Measurements from ENCODE around the gene KEL.

KEL gene

GRCh38 chr7:142927085-142927745 lies 34.9 kb downstream of the KEL start:
- DNase-seq (ENCODE audit: low spot score) = peak; percentile 24

- DNase-seq (ENCODE audit: low spot score) = no peak
These were observed 36.8 kb downstream of the KEL start for GRCh38 chr7:142925413-142925812.

- DNase-seq (ENCODE audit: low spot score) = no peak
These were observed 38.8 kb downstream of the KEL start for GRCh38 chr7:142923391-142923790.

GRCh38 chr7:142919656-142920055 lies 42.5 kb downstream of the KEL start:
- DNase-seq (ENCODE audit: low spot score) = no peak

- DNase-seq (ENCODE audit: low spot score) = no peak
These were observed 43.3 kb downstream of the KEL start for GRCh38 chr7:142918901-142919300.

- DNase-seq (ENCODE audit: low spot score) = no peak
These were observed 44.7 kb downstream of the KEL start for GRCh38 chr7:142917447-142917846.

- DNase-seq (ENCODE audit: low spot score) = no peak
These were observed 45.7 kb downstream of the KEL start for GRCh38 chr7:142916508-142916907.

GRCh38 chr7:142915315-142915714 lies 46.8 kb downstream of the KEL start:
- no peak for DNase-seq (ENCODE audit: low spot score)

GRCh38 chr7:142914121-142914520 lies 48.0 kb downstream of the KEL start:
- DNase-seq (ENCODE audit: low spot score) = no peak

- no peak for DNase-seq (ENCODE audit: low spot score)
These were observed 48.6 kb downstream of the KEL start for GRCh38 chr7:142913566-142913965.

- DNase-seq (ENCODE audit: low spot score) = no peak
These were observed 49.1 kb downstream of the KEL start for GRCh38 chr7:142913051-142913450.

- DNase-seq (ENCODE audit: low spot score) = no peak
These were observed 51.7 kb downstream of the KEL start for GRCh38 chr7:142910481-142910880.

GRCh38 chr7:142910031-142910433 lies 52.1 kb downstream of the KEL start:
- DNase-seq (ENCODE audit: low spot score) = no peak

- DNase-seq (ENCODE audit: low spot score) = peak; percentile 23
These were observed 53.0 kb downstream of the KEL start for GRCh38 chr7:142908921-142909890.

GRCh38 chr7:142908290-142908689 lies 53.9 kb downstream of the KEL start:
- no peak for DNase-seq (ENCODE audit: low spot score)

- no peak for DNase-seq (ENCODE audit: low spot score)
These were observed 55.5 kb downstream of the KEL start for GRCh38 chr7:142906643-142907042.

GRCh38 chr7:142905759-142906158 lies 56.4 kb downstream of the KEL start:
- DNase-seq (ENCODE audit: low spot score) = no peak

GRCh38 chr7:142904128-142904527 lies 58.0 kb downstream of the KEL start:
- no peak for DNase-seq (ENCODE audit: low spot score)

GRCh38 chr7:142901426-142902259 lies 60.5 kb downstream of the KEL start:
- DNase-seq (ENCODE audit: low spot score) = no peak

- DNase-seq (ENCODE audit: low spot score) = no peak
These were observed 62.5 kb downstream of the KEL start for GRCh38 chr7:142899661-142900060.

GRCh38 chr7:142898377-142899170 lies 63.6 kb downstream of the KEL start:
- no peak for DNase-seq (ENCODE audit: low spot score)

GRCh38 chr7:142897691-142898090 lies 64.5 kb downstream of the KEL start:
- DNase-seq (ENCODE audit: low spot score) = no peak
